Chondrocyte (in vitro differentiated cells): ENCODE data around the gene SHC3. TPM values are rescaled to one million over a fixed set of nuclear protein-coding genes. Genes with fewer than 3 reads are reported as not detected.
"Not testable (repeated sequence)": the region's sequence is repeated elsewhere in the genome, so short reads cannot be mapped to it uniquely, and the experiment has no call there.

Experiments used
- DNase-seq: peaks from one replicate; pipeline ENCODE4 v3.0.0; 2021; ENCODE audit warnings: mixed read lengths, low spot score
- H3K27ac Mint-ChIP-seq: one replicate; pipeline ENCODE4 v1.8.0; 2021; ENCODE audit warnings: mild to moderate bottlenecking, moderate library complexity, mixed read lengths; ENCODE audit not compliant: unreplicated experiment
- H3K27me3 Mint-ChIP-seq: 2 replicates; pipeline ENCODE4 v1.8.0; 2021; ENCODE audit warnings: low read depth, mixed read lengths
- H3K36me3 Mint-ChIP-seq: 2 replicates; pipeline ENCODE4 v1.8.0; 2021; ENCODE audit warnings: low read depth, mixed read lengths
- H3K4me1 Mint-ChIP-seq: 2 replicates; pipeline ENCODE4 v1.8.0; 2021; ENCODE audit warnings: low read depth, mild to moderate bottlenecking, mixed read lengths
- H3K4me3 Mint-ChIP-seq: one replicate; pipeline ENCODE4 v1.8.0; 2021; ENCODE audit warnings: mild to moderate bottlenecking, moderate library complexity, mixed read lengths; ENCODE audit not compliant: unreplicated experiment
- H3K9me3 Mint-ChIP-seq: 2 replicates; pipeline ENCODE4 v1.8.0; 2021; ENCODE audit warnings: low read depth, mixed read lengths
- CTCF ChIP-seq: fragments of 200-600 bp; sonication (generic); IDR thresholded peaks from 2 replicates; pipeline ENCODE4 v1.5.0; 2021; ENCODE audit warnings: antibody characterized with exemption, mild to moderate bottlenecking, moderate library complexity
- total RNA-seq: library from RNA; stranded (reverse); gene quantifications from 3 replicates; pipeline ENCODE4 v1.2.1, GENCODE V29; 2021

SHC3 gene
- total RNA-seq, 1 donor from 2014 or later = 0.30 TPM

GRCh38 chr9:89212171-89212570 is 33.6 kb upstream of the SHC3 start:
- Mint-ChIP-seq H3K27me3 (peaks cover 2% of the 10 kb centered on the region), H3K4me1 (peaks cover 9% of the 10 kb centered on the region), H3K27ac (no peak overlapping the region), H3K36me3 (no peaks in the 10 kb centered on the region), H3K9me3 (peaks cover 6% of the 10 kb centered on the region), H3K4me3 (no peak overlapping the region)
- DNase-seq = no peak
- no peak for TF ChIP-seq CTCF

DNA sequence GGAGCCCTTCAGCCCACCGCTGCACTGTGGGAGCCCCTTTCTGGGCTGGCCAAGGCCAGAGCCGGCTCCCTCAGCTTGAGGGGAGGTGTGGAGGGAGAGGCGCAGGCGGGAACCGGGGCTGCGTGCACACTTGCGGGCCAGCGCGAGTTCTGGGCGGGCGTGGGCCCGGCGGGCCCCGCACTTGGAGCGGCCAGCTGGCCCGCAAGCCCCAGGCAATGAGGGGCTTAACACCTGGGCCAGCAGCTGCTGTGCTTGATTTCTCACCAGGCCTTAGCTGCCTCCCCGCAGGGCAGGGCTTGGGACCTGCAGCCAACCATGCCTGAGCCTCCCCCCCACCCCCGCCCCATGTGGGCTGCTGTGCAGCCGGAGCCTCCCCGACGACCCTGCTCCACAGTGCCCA is 30.7 kb upstream of the SHC3 start:
- H3K27me3 Mint-ChIP-seq, DNase-seq, H3K36me3 Mint-ChIP-seq, H3K4me3 Mint-ChIP-seq, H3K27ac Mint-ChIP-seq, H3K9me3 Mint-ChIP-seq, H3K4me1 Mint-ChIP-seq: not testable (repeated sequence)

DNA sequence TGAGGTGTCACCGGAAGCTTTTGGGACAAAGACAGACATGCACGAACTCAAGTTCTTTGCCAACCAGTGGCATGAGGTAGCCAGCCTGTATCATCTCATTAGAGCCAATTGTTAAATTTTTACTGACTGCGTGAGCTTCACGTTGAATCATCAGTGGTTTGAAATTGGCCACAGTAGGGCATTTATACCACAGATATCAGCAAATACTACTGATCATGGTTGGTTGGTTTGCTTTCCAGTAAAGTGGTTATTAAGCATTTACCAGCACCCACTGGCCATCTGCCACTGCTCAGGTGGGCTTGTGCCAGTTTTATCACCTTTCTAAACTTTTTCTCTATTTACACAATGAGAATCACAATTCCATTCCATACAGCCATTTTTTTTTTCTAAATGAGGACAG is 28.4 kb upstream of the SHC3 start:
- H3K4me1 Mint-ChIP-seq = no peaks in the 10 kb centered on the region
- H3K4me3 Mint-ChIP-seq = no peak overlapping the region
- H3K36me3 Mint-ChIP-seq = no peaks in the 10 kb centered on the region
- H3K27ac Mint-ChIP-seq = no peak overlapping the region
- no peak for TF ChIP-seq CTCF
- H3K27me3 Mint-ChIP-seq = peaks cover 2% of the 10 kb centered on the region
- H3K9me3 Mint-ChIP-seq = peaks cover 3% of the 10 kb centered on the region
- no peak for DNase-seq

DNA sequence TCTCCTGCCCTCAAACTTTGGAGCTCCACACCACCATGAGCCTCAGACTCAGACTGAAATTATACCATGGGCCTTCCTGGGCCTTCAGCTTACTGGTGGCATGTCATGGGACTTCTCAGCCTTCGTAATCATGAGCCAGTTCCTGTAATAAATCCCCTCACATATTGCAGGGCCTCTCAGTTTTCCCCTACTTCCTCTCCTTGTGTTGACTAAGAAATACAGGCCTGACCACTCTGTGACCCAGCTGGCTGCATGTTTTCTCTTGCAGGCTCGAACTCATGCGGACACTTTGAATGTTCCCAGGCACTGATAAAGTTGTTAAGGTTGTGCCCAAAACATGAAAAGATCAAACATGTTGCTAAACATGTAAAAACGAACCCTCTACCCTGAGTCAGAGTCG is 26.2 kb upstream of the SHC3 start:
- Mint-ChIP-seq H3K4me1 (no peaks in the 10 kb centered on the region), H3K36me3 (no peaks in the 10 kb centered on the region), H3K27me3 (peaks cover 2% of the 10 kb centered on the region), H3K4me3 (no peak overlapping the region), H3K9me3 (peaks cover 3% of the 10 kb centered on the region), H3K27ac (no peak overlapping the region)
- no peak for TF ChIP-seq CTCF
- DNase-seq = no peak

- DNase-seq = no peak
- Mint-ChIP-seq H3K27ac (no peak overlapping the region), H3K36me3 (peaks cover 1% of the 10 kb centered on the region), H3K9me3 (peaks cover 28% of the 10 kb centered on the region), H3K4me3 (no peak overlapping the region), H3K27me3 (peaks cover 6% of the 10 kb centered on the region), H3K4me1 (no peaks in the 10 kb centered on the region)
- no peak for TF ChIP-seq CTCF
Measured at GRCh38 chr9:89195131-89195797, 16.6 kb upstream of the SHC3 start.

DNA sequence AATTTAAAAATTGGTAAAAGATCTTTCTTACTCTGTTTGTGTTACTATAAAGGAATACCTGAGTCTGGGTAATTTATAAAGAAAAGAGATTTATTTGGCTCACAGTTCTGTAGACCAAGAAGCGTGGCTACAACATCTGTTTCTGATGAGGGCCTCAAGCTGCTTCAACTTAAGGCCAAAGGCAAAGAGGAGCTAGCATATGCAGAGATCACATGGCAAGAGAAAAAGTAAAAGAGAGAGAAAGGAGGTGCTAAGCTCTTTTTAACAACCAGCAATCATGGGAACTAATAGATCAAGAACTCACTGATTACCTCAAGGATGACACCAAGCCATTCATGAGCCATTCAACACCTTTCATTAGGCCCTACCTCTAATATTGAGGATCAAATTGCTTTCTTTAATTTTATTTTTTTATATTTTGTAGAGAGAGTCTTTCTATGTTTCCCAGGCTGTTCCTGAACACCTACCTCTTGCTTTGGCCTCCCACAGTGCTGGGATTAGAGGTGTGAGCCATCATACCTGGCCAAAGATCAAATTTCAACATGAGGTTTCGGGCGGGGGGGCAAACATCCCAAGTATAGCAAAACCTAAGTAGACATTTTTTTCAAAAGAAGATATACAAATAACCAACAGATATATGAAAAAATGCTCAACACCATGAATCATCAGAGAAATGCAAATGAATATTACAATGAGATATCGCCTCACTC is 16.0 kb upstream of the SHC3 start:
- Mint-ChIP-seq H3K9me3 (peaks cover 28% of the 10 kb centered on the region), H3K4me3 (no peak overlapping the region), H3K27me3 (peaks cover 9% of the 10 kb centered on the region), H3K36me3 (peaks cover 1% of the 10 kb centered on the region), H3K4me1 (no peaks in the 10 kb centered on the region), H3K27ac (no peak overlapping the region)
- no peak for TF ChIP-seq CTCF
- DNase-seq = no peak
